ENCODE measurements around the gene TIMP3.

- no peak for TF ChIP-seq CTCF (conservative IDR thresholded peaks at IDR 0.05 in 1 of 2, IDR thresholded peaks at IDR 0.05 in 1 of 2; ENCODE audit: extremely low read depth in 1 of 2, insufficient read depth in 1 of 2, low read depth in 1 of 2, low read length in 2 of 2)
- TF ChIP-seq EZH2 (IDR thresholded peaks at IDR 0.05; ENCODE audit: borderline replicate concordance, low read length): no peak
These were observed 48.0 kb downstream of the TIMP3 start for GRCh38 chr22:32849501-32849900.
